ENCODE measurements around the gene MARK1. TPM values are rescaled to one million over a fixed set of nuclear protein-coding genes. Genes with fewer than 3 reads are reported as not detected.

The MARK1 gene
- total and polyA plus RNA-seq, 9 of the 15 experiments (the other 6 are each of a cell fraction or from before 2014, with no cell fraction given) = not detected

DNA sequence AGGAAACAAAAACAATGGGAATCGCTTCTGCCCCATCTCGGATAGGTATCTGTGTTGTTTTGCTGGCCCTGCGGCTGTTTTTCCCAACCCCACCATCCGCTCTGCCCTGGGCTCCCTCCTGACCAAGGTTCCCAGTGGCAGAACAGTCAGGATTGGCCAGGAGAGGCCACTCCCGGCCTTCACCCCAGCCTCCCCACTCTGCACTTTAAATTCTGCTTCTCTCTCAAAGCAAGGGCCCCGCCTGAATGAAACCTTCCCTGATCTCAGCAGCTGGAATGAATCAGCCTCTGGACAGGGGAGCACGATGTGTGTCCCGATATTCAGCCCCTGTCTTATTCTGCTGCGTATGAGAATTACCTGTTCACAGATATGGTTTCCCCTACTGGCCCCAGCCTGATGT lies 178.5 kb downstream of the MARK1 start (continued):
- TF ChIP-seq, protein P1, sequence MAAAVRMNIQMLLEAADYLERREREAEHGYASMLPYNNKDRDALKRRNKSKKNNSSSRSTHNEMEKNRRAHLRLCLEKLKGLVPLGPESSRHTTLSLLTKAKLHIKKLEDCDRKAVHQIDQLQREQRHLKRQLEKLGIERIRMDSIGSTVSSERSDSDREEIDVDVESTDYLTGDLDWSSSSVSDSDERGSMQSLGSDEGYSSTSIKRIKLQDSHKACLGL (CRISPR knock-in tag; IDR thresholded peaks at IDR 0.05; ENCODE audit: borderline replicate concordance, poor library complexity, severe bottlenecking) = no peak
- TF ChIP-seq, protein P2, sequence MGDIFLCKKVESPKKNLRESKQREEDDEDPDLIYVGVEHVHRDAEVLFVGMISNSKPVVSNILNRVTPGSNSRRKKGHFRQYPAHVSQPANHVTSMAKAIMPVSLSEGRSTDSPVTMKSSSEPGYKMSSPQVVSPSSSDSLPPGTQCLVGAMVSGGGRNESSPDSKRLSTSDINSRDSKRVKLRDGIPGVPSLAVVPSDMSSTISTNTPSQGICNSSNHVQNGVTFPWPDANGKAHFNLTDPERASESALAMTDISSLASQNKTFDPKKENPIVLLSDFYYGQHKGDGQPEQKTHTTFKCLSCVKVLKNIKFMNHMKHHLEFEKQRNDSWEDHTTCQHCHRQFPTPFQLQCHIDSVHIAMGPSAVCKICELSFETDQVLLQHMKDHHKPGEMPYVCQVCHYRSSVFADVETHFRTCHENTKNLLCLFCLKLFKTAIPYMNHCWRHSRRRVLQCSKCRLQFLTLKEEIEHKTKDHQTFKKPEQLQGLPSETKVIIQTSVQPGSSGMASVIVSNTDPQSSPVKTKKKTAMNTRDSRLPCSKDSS (IDR thresholded peaks at IDR 0.05; ENCODE audit: low read depth, partially characterized antibody) = no peak
- no peak for TF ChIP-seq CREBBP (IDR thresholded peaks at IDR 0.05; ENCODE audit: low read depth, low read length)
- TF ChIP-seq LEF1 (IDR thresholded peaks at IDR 0.05) = no peak

DNA sequence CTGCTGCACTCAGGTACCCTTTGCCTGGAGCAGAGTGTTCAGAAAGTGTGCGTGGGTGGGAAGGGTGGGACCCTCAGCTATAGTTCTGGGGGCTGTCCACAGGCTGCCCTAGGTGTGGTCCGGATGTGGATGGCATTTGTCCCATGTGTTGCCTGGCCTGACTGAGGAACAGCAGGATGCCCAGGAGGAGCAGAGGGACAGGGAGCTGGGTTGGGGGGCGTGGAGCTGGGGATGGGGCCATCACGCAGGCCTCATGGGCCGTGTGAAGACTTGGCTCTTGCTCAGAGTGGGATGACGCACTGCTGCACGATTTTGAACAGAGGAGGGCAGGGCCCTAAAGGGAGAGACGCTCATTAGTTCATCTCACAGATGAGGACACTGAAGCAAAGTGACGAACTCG lies 179.2 kb downstream of the MARK1 start:
- no peaks in the 10 kb centered on the region for H3K9me1 ChIP-seq (ENCODE audit: control insufficient read depth, insufficient read depth, low read length)
- H3K4me2 ChIP-seq (ENCODE audit: insufficient read depth, low read length) = no peak overlapping the region
- in situ Hi-C loops (cut with MboI) (no loop called here), intact Hi-C loops (cut with micrococcal nuclease) (no loop called here)
- H3K79me2 ChIP-seq (ENCODE audit: control insufficient read depth, insufficient read depth, low read length) = no peaks in the 10 kb centered on the region
- H2AFZ ChIP-seq (ENCODE audit: low read depth, low read length) = no peak overlapping the region
- H3K9me3 ChIP-seq (replicated peaks; ENCODE audit: control insufficient read depth, insufficient read depth, low read depth, low read length) = no peaks in the 10 kb centered on the region
- no peak for DNase-seq (ENCODE audit: extremely low read depth in 1 of 4, low spot score in 3 of 4)
- no peaks in the 10 kb centered on the region for H4K20me1 ChIP-seq (replicated peaks; ENCODE audit: control insufficient read depth, insufficient read depth, low read length)
- H3K36me3 ChIP-seq (ENCODE audit: control insufficient read depth, insufficient read depth, low read length) = no peaks in the 10 kb centered on the region
- no peak overlapping the region for H3K4me3 ChIP-seq
- peaks cover 2 to 23% of the 10 kb centered on the region in 2 experiments; a peak in 4 of 5 replicates for H3K27me3 ChIP-seq (ENCODE audit: control insufficient read depth in 2 of 2, insufficient read depth in 2 of 2, low read length in 2 of 2)
- WGBS (ENCODE audit: insufficient coverage, low coverage, missing lambda C conversion rate) = 0% methylated on average over 8 of the region's 10 CpGs
- ATAC-seq = no peak
- no peak overlapping the region for H3K9ac ChIP-seq (ENCODE audit: insufficient read depth in 1 of 2, low read depth in 2 of 2, low read length in 2 of 2)
- no peak overlapping the region for H3K27ac ChIP-seq (ENCODE audit: extremely low read depth, low read depth, low read length)
- BruUV-seq (replicated peaks) = no TSS peak
- ChIA-PET POLR2A (no interaction called here), CTCF (ENCODE audit: low intra/inter-chr PET ratio) (interaction anchor here (0.6 kb wide), 1 partner anchor 716 kb away, joined by 3 read pairs; no protein-coding TSS in a partner anchor)
- H3K4me1 ChIP-seq (replicated peaks in 1 of 2; ENCODE audit: control insufficient read depth in 2 of 2, insufficient read depth in 2 of 2, low read length in 2 of 2) = no peaks in the 10 kb centered on the region
- no peak for FAIRE-seq
- TF ChIP-seq WHSC1 (IDR thresholded peaks at IDR 0.05; ENCODE audit: low read length) (no peak), NCOA1 (IDR thresholded peaks at IDR 0.05; ENCODE audit: low read depth) (no peak), ZNF57 (CRISPR knock-in tag; IDR thresholded peaks at IDR 0.05) (no peak), STAT5A (IDR thresholded peaks at IDR 0.05; ENCODE audit: borderline replicate concordance, low read length) (no peak), ZFP30 (CRISPR knock-in tag; IDR thresholded peaks at IDR 0.05; ENCODE audit: borderline replicate concordance) (no peak)
- TF ChIP-seq, protein P3, sequence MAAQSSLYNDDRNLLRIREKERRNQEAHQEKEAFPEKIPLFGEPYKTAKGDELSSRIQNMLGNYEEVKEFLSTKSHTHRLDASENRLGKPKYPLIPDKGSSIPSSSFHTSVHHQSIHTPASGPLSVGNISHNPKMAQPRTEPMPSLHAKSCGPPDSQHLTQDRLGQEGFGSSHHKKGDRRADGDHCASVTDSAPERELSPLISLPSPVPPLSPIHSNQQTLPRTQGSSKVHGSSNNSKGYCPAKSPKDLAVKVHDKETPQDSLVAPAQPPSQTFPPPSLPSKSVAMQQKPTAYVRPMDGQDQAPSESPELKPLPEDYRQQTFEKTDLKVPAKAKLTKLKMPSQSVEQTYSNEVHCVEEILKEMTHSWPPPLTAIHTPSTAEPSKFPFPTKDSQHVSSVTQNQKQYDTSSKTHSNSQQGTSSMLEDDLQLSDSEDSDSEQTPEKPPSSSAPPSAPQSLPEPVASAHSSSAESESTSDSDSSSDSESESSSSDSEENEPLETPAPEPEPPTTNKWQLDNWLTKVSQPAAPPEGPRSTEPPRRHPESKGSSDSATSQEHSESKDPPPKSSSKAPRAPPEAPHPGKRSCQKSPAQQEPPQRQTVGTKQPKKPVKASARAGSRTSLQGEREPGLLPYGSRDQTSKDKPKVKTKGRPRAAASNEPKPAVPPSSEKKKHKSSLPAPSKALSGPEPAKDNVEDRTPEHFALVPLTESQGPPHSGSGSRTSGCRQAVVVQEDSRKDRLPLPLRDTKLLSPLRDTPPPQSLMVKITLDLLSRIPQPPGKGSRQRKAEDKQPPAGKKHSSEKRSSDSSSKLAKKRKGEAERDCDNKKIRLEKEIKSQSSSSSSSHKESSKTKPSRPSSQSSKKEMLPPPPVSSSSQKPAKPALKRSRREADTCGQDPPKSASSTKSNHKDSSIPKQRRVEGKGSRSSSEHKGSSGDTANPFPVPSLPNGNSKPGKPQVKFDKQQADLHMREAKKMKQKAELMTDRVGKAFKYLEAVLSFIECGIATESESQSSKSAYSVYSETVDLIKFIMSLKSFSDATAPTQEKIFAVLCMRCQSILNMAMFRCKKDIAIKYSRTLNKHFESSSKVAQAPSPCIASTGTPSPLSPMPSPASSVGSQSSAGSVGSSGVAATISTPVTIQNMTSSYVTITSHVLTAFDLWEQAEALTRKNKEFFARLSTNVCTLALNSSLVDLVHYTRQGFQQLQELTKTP (IDR thresholded peaks at IDR 0.05; ENCODE audit: low read depth in 1 of 2, partially characterized antibody in 2 of 2) = no peak
- TF ChIP-seq, protein P4, sequence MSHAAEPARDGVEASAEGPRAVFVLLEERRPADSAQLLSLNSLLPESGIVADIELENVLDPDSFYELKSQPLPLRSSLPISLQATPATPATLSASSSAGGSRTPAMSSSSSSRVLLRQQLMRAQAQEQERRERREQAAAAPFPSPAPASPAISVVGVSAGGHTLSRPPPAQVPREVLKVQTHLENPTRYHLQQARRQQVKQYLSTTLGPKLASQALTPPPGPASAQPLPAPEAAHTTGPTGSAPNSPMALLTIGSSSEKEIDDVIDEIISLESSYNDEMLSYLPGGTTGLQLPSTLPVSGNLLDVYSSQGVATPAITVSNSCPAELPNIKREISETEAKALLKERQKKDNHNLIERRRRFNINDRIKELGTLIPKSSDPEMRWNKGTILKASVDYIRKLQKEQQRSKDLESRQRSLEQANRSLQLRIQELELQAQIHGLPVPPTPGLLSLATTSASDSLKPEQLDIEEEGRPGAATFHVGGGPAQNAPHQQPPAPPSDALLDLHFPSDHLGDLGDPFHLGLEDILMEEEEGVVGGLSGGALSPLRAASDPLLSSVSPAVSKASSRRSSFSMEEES (CRISPR knock-in tag; IDR thresholded peaks at IDR 0.05) = no peak
- TF ChIP-seq, protein P5, sequence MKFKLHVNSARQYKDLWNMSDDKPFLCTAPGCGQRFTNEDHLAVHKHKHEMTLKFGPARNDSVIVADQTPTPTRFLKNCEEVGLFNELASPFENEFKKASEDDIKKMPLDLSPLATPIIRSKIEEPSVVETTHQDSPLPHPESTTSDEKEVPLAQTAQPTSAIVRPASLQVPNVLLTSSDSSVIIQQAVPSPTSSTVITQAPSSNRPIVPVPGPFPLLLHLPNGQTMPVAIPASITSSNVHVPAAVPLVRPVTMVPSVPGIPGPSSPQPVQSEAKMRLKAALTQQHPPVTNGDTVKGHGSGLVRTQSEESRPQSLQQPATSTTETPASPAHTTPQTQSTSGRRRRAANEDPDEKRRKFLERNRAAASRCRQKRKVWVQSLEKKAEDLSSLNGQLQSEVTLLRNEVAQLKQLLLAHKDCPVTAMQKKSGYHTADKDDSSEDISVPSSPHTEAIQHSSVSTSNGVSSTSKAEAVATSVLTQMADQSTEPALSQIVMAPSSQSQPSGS (CRISPR knock-in tag; IDR thresholded peaks at IDR 0.05) = no peak

All from K562 (cell line).